ENCODE data around the gene GRIN2D. TPM values are rescaled to one million over a fixed set of nuclear protein-coding genes. Genes with fewer than 3 reads are reported as not detected.

The GRIN2D gene
- total and polyA plus RNA-seq, 2 of the 8 experiments (the other 6 are each of a cell fraction or from before 2014, with no cell fraction given), result 2.2 to 12.4 TPM

GRCh38 chr19:48421548-48421947 lies 28.1 kb downstream of the GRIN2D start:
- Histone ChIP-seq H3K18ac (ENCODE audit: extremely low read depth, low read length) (no peak overlapping the region), H3K27me3 (replicated peaks in 1 of 4; ENCODE audit: control insufficient read depth in 3 of 4, extremely low read depth in 1 of 4, insufficient read depth in 3 of 4, low read length in 3 of 4) (no peaks in the 10 kb centered on the region), H3K4me1 (replicated peaks in 1 of 4; ENCODE audit: control insufficient read depth in 3 of 4, insufficient read depth in 4 of 4, low read length in 3 of 4) (peaks cover 0 to 5% (median 3%) of the 10 kb centered on the region in 4 experiments; a peak in 4 of 7 replicates), H3K23ac (ENCODE audit: insufficient read length) (no peak overlapping the region), H3K14ac (ENCODE audit: insufficient read length) (no peak overlapping the region), H3K56ac (replicated peaks; ENCODE audit: insufficient read length, low read depth, low read length) (no peak overlapping the region), H2AFZ (ENCODE audit: low read length) (no peak overlapping the region), H2BK15ac (ENCODE audit: low read length) (no peak overlapping the region), H3K36me3 (ENCODE audit: control insufficient read depth in 2 of 4, insufficient read depth in 4 of 4, low read length in 3 of 4) (no peaks in the 10 kb centered on the region), H3K4ac (replicated peaks; ENCODE audit: insufficient read length, low read depth, low read length) (no peak overlapping the region), H4K91ac (replicated peaks; ENCODE audit: insufficient read length, low read length) (no peak overlapping the region), H3K4me3 (ENCODE audit: extremely low read depth in 1 of 4, insufficient read depth in 2 of 4, low read depth in 3 of 4, low read length in 4 of 4) (no peak overlapping the region), H3K23me2 (ENCODE audit: low read depth, low read length) (no peaks in the 10 kb centered on the region), H3K9ac (replicated peaks in 1 of 4; ENCODE audit: extremely low read depth in 1 of 4, low read depth in 3 of 4, low read length in 3 of 4) (no peak overlapping the region), H3K9me3 (ENCODE audit: insufficient read depth in 2 of 2, low read depth in 1 of 2, low read length in 1 of 2) (no peaks in the 10 kb centered on the region), H2AK5ac (ENCODE audit: low read depth, low read length) (no peak overlapping the region), H3K27ac (ENCODE audit: low read depth, low read length) (no peak overlapping the region), H2BK12ac (ENCODE audit: low read depth, low read length) (no peak overlapping the region), H3K4me2 (ENCODE audit: insufficient read depth in 1 of 2, low read depth in 2 of 2, low read length in 2 of 2) (no peak overlapping the region), H4K20me1 (replicated peaks in 1 of 2; ENCODE audit: control insufficient read depth in 1 of 2, insufficient read depth in 2 of 2, low read length in 2 of 2) (peaks cover 0 to 1% of the 10 kb centered on the region in 2 experiments), H4K8ac (ENCODE audit: extremely low read depth, insufficient read depth, low read length) (no peak overlapping the region), H3K79me1 (ENCODE audit: low read depth, low read length) (no peaks in the 10 kb centered on the region; the same call in 1 of the 2 replicates), H4K5ac (ENCODE audit: insufficient read length, low read depth, low read length) (no peak overlapping the region), H2BK20ac (ENCODE audit: low read length) (no peak overlapping the region), H2BK120ac (replicated peaks; ENCODE audit: low read depth, low read length) (no peak overlapping the region), H2BK5ac (ENCODE audit: low read depth, low read length) (no peak overlapping the region), H3K79me2 (ENCODE audit: control insufficient read depth in 1 of 2, insufficient read depth in 2 of 2, low read length in 2 of 2) (no peaks in the 10 kb centered on the region)
- WGBS, 2 experiments (ENCODE audit: extremely low coverage in 1 of 2, insufficient coverage in 1 of 2, insufficient read length in 1 of 2, insufficient replicate concordance in 2 of 2, low coverage in 1 of 2, low lambda C conversion rate in 2 of 2, missing lambda C conversion rate in 1 of 2), result 90% methylated on average over 16 of the region's 16 CpGs; no CpG with 5 or more reads in 1 of the 2 experiments
- CTCF ChIA-PET (ENCODE audit: partially characterized antibody), result interaction anchor here (0.9 to 3.2 kb wide), 3 partner anchors 9 to 31 kb away, joined by 3 to 12 read pairs (median 6); partner anchors contain the start of gene KDELR1
- POLR2A ChIA-PET (ENCODE audit: partially characterized antibody), result interaction anchor here (0.6 kb wide), 1 partner anchor 37 kb away, joined by 3 read pairs; no protein-coding TSS in a partner anchor
- no peak for FAIRE-seq
- no peak for DNase-seq (ENCODE audit: low read depth in 1 of 2, low spot score in 2 of 2)
- TF ChIP-seq MAFK (IDR thresholded peaks at IDR 0.05; ENCODE audit: low read depth, low read length) (no peak), EP300 (IDR thresholded peaks at IDR 0.05; ENCODE audit: borderline replicate concordance in 1 of 2, low read depth in 2 of 2, low read length in 2 of 2) (no peak), ASH2L (IDR thresholded peaks at IDR 0.05; ENCODE audit: low read length) (no peak), TAF7 (optimal IDR thresholded peaks at IDR 0.05; ENCODE audit: borderline replicate concordance, low read depth, low read length) (no peak), PHF8 (conservative IDR thresholded peaks at IDR 0.05; ENCODE audit: low read depth, low read length) (no peak), CHD2 (IDR thresholded peaks at IDR 0.05; ENCODE audit: low read length) (no peak), BCL11A (IDR thresholded peaks at IDR 0.05; ENCODE audit: low read depth in 2 of 2, low read length in 2 of 2) (no peak), BRCA1 (IDR thresholded peaks at IDR 0.05; ENCODE audit: low read depth, low read length) (no peak), KDM5A (IDR thresholded peaks at IDR 0.05; ENCODE audit: low read length) (no peak), BACH1 (IDR thresholded peaks at IDR 0.05; ENCODE audit: low read length) (no peak), SIN3A (conservative IDR thresholded peaks at IDR 0.05 in 1 of 2, IDR thresholded peaks at IDR 0.05 in 1 of 2; ENCODE audit: low read depth in 1 of 2, low read length in 2 of 2) (no peak), SIRT6 (IDR thresholded peaks at IDR 0.05; ENCODE audit: low read length) (no peak), SIX5 (IDR thresholded peaks at IDR 0.05; ENCODE audit: low read depth, low read length) (no peak), SP1 (IDR thresholded peaks at IDR 0.05; ENCODE audit: low read depth, low read length) (no peak), ZNF274 (IDR thresholded peaks at IDR 0.05; ENCODE audit: borderline replicate concordance, extremely low read depth, low read length) (no peak), POU5F1 (IDR thresholded peaks at IDR 0.05; ENCODE audit: low read depth, low read length) (no peak)

All from H1 (cell line).